Measurements from ENCODE around the gene ST6GALNAC1.

The ST6GALNAC1 gene

GRCh38 chr17:76635659-76636360 is 7.7 kb downstream of the ST6GALNAC1 start:
- TF ChIP-seq, protein P1, sequence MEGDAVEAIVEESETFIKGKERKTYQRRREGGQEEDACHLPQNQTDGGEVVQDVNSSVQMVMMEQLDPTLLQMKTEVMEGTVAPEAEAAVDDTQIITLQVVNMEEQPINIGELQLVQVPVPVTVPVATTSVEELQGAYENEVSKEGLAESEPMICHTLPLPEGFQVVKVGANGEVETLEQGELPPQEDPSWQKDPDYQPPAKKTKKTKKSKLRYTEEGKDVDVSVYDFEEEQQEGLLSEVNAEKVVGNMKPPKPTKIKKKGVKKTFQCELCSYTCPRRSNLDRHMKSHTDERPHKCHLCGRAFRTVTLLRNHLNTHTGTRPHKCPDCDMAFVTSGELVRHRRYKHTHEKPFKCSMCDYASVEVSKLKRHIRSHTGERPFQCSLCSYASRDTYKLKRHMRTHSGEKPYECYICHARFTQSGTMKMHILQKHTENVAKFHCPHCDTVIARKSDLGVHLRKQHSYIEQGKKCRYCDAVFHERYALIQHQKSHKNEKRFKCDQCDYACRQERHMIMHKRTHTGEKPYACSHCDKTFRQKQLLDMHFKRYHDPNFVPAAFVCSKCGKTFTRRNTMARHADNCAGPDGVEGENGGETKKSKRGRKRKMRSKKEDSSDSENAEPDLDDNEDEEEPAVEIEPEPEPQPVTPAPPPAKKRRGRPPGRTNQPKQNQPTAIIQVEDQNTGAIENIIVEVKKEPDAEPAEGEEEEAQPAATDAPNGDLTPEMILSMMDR (IDR thresholded peaks at IDR 0.05; ENCODE audit: borderline replicate concordance, insufficient read depth, low read depth, low read length) = no peak
- H3K4me3 ChIP-seq (ENCODE audit: low read depth, low read length) = no peak overlapping the region

- H3K4me3 ChIP-seq (ENCODE audit: low read depth, low read length) = no peak overlapping the region
- TF ChIP-seq, protein P1 (IDR thresholded peaks at IDR 0.05; ENCODE audit: borderline replicate concordance, insufficient read depth, low read depth, low read length) = no peak
These were observed 8.5 kb downstream of the ST6GALNAC1 start for GRCh38 chr17:76635039-76635438.

- TF ChIP-seq, protein P1 (IDR thresholded peaks at IDR 0.05; ENCODE audit: borderline replicate concordance, insufficient read depth, low read depth, low read length) = no peak
- H3K4me3 ChIP-seq (ENCODE audit: low read depth, low read length) = no peak overlapping the region
These were observed 9.8 kb downstream of the ST6GALNAC1 start for GRCh38 chr17:76633628-76634328.

- no peak overlapping the region for H3K4me3 ChIP-seq (ENCODE audit: low read depth, low read length)
- TF ChIP-seq, protein P1 (IDR thresholded peaks at IDR 0.05; ENCODE audit: borderline replicate concordance, insufficient read depth, low read depth, low read length) = no peak
These were observed 11.6 kb downstream of the ST6GALNAC1 start for GRCh38 chr17:76631821-76632565.

GRCh38 chr17:76630151-76630550 is 13.4 kb downstream of the ST6GALNAC1 start:
- H3K4me3 ChIP-seq (ENCODE audit: low read depth, low read length) = no peak overlapping the region
- TF ChIP-seq, protein P1 (IDR thresholded peaks at IDR 0.05; ENCODE audit: borderline replicate concordance, insufficient read depth, low read depth, low read length) = no peak

DNA sequence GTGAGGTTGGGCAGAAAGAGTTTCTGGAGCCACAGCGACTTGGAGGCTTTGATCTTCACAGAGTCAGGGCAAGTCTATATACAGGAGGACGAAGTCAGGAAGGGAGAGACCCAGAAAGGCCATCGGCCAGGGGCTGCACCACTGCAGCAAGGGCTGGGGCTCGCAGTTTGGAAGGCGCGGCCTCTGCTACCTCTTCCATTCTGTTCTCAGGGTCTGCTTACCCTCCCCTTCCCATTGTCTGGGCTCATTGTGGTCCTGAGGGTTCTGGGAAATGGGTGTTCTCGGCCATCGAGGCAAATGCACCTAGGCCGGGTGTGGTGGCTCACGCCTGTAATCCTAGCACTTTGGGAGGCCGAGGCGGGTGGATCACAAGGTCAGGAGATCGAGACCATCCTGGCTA is 16.0 kb downstream of the ST6GALNAC1 start:
- TF ChIP-seq, protein P1 (IDR thresholded peaks at IDR 0.05; ENCODE audit: borderline replicate concordance, insufficient read depth, low read depth, low read length) = no peak
- H3K4me3 ChIP-seq (ENCODE audit: low read depth, low read length) = no peak overlapping the region
